NCI-H1105 treated with DMSO at 0.1 percent for 48 hours (cell line): ENCODE results near the gene LBHD2.
A peak's percentile ranks its signal among the peaks of the same experiment; 100 is the strongest.
"Not testable (repeated sequence)": the region's sequence is repeated elsewhere in the genome, so short reads cannot be mapped to it uniquely, and the experiment has no call there.

Experiments
- DNase-seq: peaks from one replicate; lab custom pipeline; 2025; lab: John Stamatoyannopoulos, UW

Gene LBHD2

DNA sequence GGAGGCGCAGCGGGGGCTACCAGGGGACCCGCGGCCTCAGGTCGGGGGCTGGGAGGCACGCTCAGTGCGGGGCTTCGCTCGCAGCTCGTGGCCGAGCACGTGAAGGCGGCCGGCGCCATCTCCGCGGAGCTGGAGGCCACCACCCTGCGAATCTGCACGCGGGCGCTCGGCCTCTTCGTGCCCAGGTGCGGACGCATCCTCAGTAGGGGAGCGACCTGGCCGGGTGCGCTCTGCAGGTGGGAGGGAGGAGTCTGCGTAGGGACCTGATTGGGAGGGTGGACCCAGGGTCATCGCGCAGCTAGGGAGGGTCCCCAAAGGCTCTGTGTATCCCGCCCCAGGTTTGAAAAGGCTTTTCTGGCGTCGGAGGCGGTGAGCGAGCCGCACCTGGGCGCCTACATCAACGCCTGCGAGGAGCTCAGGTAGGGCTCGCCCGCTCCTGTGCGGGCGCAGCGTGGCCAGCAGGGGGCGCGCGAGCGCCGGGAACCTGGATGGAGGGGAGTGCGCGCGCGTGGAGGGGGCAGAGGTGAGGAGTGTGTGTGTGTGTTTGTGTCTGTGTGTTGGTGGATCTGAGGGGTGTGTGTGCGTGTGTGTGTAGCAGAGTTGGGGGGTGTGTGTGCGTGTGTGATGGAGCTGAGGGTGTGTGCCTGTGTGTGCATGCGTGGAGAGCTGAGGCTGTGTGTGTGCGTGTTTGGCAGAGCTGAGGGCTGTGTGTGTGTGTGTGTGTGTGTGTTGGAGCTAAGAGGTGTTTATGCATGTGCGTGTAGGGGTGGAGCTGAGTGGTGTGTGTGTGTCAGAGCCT lies 20.8 kb downstream of the LBHD2 start:
- peak; percentile 75 for DNase-seq

DNA sequence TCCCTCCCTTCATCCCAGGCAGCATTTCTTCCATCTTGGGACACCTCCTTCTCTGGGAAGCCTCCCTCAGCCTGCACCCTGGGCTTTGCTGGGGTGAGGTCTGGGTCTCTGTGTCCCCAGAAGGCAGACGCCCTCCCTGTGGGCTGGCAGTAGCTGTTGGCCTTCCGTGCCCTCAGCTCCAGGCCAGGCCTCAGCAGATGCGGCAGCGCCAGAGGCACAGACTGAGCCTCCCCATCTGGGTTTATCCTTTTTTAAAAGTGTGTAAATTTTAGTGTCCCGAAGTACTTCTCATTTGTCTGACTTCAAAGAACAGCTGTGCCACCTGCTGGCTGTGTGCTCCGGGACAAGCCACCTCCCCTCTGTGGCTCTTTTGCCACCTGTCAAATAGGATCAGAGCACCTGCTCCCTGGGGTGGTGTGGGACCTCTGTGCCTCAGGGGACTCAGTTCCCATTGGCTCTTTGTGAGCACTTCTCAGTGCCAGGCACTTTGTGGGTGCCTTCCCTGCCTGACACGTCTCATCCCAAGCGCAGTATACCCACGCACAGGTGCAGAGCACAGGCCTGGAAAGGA lies 21.7 kb downstream of the LBHD2 start:
- DNase-seq = peak; percentile 30

DNA sequence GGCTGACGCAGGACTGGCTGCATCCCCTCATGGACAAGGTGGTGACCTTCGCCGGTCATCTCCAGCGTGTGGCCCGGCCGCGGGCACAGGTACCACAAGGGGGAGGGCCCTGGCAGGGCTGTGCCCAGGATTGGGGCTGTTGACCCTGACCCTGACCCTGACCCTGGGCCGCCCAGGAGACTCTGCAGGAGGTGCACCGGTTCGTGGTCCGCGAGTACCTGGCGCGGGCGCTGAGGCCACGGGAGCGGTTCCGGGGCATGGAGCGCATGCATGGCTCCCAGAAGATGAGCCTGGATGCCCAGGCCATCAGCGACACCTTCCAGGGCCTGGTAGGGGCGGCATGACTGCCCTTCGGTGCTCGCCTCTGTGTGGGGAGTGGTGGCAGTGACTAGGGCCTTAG lies 23.4 kb downstream of the LBHD2 start:
- no peak for DNase-seq

DNA sequence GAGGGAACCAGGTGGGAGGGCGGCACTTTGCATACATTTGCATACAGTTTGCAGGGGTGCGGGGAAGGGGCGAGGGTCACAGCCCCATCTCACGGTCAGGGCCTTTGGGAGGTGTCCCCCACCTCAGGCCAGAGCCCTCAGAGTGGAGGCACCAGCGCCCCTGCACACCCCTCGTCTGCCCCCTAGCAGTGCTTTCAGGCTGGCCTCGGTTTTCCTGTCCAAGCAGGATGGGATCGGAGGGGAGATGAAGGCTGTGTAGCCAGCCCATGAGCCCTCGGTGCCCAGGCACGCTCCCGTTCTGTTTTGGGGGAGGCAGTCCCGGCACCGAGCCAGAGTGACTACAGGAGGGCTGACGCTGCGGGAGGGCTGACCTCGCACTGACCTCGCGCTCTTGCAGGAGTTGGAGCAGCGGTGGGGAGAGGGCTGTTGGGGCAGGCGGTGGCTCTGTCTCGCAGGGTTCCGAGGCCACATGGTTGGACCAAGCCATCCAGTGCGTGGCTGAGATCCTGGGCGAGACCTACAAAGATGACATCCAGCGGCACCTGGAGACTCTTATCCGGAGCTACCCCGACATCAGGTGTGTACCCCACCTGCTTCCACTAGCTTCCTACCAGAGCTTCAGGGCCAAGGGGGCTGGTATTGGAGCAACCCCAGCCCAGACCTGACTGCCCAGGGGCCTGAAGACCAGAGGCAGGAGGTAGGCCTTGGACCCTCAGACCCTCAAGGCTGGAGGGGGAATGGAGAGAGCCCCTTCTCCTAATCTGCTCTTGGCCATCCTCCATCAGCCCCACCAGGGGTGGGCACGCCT lies 24.1 kb downstream of the LBHD2 start:
- DNase-seq = no peak

DNA sequence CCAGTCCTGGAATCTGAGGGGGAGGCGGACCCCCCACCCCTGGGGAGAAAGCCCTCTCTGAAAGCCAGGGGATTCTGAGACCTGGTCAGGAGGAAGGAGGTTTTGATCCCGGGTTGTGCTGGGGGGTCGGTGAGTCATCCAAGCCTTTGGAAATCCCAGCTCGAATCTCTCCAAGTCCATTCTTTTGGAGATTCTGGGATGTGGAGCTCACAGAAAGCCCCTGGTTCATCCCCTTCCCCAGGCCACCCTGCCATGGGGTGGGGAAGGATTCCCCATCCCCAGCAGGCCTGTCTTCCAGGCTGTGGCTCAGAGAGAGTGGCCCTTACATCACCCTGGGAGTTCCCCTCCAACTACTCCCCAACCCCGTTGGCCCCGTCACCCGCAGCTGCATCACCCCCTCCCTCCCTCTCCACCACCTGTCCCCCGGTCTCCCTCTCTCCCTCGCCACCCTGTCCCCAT lies 24.8 kb downstream of the LBHD2 start:
- DNase-seq = no peak

DNA sequence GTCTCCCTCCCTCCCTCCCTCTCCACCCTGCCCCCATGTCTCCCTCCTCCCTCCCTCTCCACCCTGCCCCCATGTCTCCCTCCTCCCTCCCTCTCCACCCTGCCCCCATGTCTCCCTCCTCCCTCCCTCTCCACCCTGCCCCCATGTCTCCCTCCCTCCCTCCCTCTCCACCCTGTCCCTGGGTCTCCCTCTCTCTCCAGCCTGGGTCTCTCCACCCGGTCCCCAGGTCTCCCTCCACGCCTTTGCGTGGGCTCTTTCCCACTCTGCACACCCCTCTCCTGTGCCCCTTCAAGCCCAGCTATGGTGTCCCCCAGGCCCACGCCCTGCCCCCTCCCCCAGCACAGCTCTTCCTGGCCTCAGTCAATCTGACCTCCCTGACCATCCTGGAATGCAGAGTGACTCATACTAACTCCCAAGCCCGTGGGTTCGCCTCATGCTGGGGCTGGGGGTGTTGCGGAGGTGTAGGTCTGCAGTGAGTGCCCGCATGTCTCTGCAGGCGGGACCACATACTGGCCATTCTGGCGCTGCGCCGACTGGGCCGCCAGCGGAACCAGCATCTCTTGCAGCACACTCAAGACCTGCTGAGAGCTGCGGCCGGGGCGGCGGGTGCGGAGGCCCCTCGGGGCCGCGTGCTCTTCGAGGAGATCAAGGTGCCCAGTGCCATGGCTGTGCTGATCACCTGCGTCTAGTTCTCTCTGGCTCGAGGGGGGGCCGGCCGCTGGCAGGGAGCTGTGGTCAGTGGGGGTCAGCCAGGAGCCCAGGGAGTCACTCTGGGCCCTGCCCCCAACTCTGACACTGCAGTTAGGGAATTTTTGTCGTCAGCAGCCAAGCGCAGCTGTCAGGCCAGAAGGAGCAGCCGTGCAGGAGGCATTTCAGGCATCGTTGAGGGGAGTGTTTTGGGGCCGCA lies 25.8 kb downstream of the LBHD2 start:
- no peak for DNase-seq

DNA sequence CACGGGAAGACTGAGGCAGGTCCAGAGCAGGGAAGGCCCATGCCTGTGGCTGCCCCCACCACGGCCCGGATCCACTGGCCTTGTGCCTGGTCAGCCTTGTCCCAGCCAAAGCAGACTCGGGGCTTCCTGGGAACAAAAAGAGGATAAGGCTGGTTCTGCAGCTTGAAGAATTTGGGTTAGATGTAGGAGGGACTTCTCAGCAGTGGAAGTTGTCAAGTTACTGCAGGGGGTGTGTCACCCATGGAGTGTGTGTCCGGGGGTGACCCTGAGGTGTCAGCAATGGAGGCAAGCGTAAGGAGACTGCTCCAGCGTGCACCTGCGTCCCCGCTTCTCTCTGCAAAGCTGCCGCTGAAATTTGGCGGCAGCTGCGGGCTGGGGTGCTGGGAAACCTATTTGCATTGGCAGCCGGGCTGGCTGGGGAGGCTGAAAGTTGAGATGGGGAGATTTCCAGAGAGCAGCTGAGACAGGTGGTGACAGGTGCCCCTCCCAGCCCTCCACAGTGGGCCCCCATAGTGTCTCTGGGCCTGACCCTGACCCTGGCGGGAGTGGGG lies 26.7 kb downstream of the LBHD2 start:
- no peak for DNase-seq

DNA sequence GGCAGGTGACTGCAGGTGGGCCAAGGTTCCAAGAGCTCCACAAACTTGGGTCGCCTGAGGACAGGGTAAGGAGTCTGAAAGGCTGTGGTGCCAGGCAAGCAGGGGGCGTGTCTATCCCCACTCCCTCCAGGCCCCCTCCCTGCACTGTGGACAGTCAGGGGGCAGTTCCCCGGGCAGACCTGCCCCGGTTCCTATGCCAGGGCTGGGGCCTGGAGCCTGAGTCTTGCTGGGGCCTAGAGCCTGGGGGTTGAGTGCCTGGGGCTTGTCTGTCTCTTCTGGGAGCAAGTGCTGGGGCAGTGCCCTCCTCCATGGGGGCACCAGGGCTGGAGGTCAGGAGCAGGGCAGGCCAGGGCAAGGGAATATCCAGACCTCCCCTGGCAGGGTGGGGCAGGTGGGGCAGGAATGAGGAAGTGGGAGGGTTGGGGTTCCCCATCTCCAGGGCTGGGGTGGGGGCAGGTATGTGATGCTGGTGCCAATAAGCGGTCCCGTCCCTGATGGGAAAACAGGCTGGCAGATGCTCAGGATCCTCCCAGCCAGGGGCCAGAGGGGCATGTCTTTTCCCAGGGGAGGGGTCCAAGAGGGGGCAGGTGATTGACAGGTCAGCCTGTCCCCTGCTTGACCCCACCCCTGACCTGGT lies 27.3 kb downstream of the LBHD2 start:
- DNase-seq = no peak

DNA sequence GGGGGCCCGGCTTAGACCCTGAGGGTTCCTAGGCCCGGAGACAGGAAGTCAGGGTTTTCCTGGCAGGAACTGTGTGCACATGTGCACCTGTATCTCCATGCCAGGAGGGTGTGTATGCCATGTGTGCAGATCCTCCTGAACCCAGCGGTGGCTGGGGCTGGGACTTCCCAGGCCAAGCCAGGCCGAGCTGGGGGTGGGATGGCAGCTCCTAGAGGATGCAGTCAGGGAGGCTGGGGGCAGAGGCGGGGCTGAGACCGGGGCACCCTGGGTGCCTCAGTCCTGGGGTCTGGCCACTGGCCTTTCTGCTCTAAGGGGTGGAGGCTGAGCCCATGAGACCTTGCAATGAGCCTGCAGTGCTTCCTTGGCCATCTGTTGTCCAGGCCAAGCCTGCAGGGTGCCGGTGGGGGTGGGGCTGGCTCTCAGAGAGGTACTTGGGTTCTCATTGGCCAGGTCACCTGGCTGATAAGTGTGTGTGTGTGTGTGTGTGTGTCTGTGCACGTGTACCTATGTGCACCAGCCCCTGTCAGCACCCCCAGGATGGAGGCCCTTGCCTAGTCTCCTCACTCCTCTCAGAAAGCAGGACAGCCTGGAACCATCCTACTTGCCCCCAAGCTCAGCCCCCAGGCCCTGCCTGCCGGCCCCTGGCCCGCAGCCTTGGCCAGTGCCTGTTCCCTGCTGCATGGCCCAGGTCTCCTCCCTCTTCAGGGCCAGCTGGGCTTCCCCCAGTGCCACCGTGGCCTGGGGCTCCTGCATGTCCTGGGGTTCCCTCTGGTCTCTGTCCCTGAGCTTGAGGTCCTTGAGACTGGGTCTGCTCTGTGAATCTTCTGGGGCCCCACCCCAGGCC lies 28.6 kb downstream of the LBHD2 start:
- no peak for DNase-seq

DNA sequence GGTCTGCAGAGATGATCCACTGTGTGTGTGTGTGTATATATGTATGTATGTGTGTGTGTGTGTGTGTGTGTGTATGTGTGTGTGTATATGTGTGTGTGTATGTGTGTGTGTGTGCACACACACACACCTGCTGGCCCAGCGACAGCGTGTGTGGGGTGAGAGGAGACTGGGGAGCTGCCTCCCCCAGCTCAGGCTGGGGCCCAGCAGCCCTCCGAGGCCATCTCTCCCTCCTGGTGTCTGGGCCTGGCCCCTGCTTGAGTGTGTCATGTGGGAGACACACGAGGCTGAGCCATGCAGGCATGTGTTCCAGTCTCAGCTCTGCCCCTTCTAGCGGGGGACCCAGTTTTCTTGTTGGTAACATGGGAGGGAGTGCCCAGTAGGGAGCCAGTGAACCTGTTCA lies 29.3 kb downstream of the LBHD2 start:
- no peak for DNase-seq

DNA sequence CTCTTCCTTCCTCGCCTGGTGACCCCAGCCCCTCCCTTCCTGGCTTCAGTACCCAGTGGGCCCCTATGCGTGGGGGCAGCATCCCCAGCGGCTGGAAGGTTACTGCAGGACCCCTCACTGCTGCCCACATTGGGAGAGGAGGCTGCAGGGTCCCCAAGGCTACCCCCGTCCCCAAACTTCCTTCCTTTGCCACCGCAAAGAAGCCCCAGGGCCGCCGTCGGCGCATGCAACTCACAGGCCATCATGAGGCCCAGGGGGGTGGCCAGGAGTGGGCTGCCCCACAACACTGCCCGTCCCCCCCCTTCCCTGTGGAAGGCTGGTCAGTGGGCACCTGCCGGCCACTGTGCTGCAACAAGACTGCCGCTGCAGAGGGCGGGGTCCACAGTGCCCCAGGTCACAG lies 29.8 kb downstream of the LBHD2 start:
- no peak for DNase-seq

DNA sequence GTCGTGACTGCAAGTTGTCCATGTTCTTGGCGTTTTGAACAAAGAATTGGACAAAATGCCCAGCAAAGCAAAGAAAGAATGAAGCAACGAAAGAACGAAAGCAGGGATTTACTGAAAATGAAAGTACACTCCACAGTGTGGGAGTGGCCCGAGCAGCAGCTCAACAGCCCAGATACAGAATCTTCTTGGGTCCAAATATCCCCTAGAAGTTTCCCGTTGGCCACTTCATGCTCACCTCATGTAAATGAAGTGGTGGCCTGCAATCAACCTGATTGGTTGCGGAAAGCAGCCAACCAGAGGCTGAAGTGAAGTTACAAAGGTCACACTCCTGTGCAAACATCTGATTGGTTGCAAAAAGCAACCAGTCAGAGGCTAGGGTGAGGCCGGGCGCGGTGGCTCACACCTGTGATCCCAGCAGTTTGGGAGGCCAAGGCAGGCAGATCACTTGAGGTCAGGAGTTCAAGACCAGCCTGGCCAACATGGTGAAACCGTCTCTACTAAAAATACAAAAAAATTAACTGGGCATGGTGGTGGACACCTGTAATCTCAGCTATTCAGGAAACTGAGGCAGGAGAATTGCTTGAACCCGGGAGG lies 31.2 kb downstream of the LBHD2 start:
- not testable (repeated sequence) for DNase-seq

DNA sequence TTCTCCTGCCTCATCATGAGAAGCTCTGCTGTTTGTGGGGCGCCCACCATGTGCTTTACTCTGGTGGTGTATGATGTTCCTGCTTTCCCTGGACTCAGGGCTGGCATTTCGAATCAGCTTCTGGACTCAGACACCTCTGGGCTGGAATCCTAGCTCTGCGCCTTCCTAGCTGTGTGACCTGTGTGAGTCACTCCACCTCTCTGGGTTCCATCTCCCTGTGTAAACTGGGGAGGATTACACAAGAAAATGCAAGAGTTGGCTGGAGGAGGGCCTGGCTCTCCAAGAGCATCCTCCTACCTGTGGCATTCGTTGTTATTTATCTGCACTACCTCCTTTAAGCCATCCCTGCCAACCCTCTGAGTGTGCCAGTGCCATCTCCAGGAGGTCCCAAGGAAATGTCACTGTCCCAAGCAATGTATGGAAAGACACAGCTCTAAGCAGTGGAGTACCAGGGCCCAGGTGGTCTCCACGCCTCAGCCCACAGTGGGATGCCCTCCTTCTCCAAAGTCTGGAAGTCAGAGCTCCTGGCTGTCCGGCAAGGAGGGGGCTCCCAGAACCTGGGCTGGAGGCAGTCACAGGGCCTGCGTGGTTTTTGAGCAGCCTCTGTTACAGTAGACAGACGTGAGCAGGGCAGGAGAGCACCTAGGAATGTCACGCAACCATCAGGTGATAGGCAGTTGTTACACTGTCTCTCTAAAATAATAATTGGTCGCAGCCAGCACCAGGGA lies 32.0 kb downstream of the LBHD2 start:
- DNase-seq = no peak

DNA sequence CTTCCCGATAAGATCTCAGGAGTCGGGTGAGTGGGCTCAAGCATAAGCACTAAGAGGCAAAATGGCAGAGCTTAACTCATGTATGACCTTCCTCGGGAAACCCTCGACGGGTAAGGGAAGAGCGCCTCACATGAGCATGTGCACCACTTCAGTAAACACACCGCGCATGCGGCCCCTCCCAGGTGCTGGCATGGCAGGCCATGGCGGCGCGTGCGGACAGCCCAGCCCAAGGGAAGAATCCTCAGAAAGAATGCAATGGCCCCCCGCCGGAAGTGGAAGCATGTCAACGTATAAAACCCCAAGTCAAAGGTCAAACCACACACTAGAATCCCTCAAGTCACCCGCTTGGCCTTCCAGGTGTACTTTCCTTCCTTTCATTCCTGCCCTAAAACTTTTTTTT lies 32.6 kb downstream of the LBHD2 start:
- no peak for DNase-seq

DNA sequence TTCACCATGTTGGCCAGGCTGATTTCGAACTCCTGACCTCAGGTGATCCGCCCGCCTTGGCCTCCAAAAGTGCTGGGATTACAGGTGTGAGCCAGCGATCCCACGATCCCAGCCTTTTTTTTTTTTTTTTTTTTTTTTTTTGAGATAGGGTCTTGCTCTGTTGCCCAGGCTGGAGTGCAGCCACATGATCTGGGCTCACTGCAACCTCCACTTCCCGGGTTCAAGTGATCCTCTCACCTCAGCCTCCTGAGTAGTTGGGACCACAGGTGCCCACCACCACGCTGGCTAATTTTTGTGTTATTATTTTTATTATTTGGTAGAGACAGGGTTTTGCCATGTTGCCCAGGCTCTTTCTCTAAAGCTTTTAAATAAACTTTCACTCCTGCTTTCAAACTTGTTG lies 33.5 kb downstream of the LBHD2 start:
- not testable (repeated sequence) for DNase-seq

DNA sequence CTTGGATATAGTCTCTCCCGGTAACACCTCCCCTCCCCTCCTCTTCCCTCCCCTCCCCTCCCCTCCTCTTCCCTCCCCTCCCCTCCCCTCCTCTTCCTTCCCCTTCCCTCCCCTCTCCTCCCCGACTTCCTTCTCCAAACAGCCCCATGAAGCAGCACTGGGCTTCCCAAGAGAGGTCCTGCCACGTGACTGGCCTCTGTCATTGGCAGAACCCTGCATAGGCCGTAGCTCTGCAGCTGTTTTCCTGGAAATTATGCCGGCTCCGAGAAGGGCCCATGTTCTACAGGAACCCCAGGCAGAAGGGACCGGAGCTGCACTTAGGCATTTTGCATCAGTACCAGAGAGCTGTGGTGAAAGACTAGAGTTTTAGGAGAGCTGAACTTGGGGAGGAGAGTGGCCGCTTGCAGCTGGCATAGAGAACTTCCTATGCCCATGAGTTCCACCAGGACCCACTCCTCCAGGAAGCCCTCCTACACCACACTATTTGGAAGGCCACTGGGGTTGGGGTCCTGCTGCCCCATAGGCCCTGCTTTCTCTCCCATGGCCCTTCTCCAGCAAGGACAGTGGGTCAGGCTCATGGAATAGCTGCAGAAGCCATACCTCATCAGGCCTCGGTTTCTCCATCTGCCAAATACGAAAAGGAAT lies 34.1 kb downstream of the LBHD2 start:
- DNase-seq = no peak

DNA sequence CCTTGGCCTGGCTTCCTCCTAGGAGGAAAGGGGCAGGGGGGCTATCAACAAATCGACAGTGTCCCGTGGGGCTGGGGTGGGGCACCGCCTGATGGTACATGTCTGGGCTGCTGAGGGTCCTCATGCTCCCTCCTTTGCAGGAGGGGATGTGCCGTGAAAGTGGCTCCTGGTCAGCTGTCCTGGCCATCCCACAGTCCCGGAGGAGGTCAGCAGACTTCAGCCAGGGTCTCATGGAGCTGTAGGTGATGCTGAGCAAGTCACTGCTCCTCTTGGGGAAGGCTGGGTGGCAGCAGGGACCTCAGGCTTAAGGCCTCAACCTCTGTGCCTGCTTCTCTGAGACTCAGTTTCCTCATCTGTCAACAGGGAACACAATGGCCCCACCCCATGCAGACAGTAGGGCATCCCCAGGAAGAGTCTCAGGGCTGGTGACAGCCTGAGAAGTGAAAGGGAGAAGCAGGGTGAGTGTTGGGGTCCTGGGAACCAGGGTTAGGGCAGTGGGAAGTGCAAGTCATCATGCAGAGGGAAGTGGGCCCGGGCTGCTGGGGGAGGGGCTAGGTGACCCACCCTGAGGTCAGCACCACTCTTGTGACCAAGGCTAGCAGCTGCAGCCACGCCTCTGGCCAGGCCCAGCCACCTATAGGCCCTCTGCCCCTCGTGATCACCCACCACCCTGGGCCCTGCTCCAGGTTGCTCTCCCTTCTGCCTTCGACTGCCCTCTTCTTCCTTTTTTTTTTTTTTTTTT lies 34.8 kb downstream of the LBHD2 start:
- no peak for DNase-seq

DNA sequence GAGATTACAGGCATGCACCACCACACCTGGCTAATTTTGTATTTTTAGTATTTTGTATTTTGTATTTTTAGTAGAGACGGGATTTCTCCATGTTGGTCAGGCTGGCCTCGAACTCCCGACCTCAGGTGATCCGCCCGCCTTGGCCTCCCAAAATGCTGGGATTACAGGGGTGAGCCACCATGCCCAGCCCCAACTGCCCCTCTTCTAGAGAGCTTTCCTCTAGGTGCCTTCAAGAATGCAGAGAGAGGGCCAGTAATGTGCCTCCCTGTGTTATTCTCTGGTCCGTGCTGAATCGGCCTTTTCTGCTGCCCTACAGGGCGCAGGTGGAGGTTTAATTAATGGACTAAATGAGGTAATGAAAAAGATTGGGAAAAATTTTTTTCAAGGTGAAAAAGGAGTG lies 35.5 kb downstream of the LBHD2 start:
- DNase-seq = not testable (repeated sequence)
